HG03045 (cell line): ENCODE measurements around the gene BMAL1.

Experiments
- ATAC-seq: cut with Tn5 transposase; IDR thresholded peaks from one replicate; pipeline ENCODE4 v1.9.1; 2021; ENCODE audit warnings: mild to moderate bottlenecking, moderate library complexity; ENCODE audit not compliant: unreplicated experiment

Gene BMAL1

GRCh38 chr11:13260963-13261588 lies 16.5 kb upstream of the BMAL1 start:
- ATAC-seq = no peak

DNA sequence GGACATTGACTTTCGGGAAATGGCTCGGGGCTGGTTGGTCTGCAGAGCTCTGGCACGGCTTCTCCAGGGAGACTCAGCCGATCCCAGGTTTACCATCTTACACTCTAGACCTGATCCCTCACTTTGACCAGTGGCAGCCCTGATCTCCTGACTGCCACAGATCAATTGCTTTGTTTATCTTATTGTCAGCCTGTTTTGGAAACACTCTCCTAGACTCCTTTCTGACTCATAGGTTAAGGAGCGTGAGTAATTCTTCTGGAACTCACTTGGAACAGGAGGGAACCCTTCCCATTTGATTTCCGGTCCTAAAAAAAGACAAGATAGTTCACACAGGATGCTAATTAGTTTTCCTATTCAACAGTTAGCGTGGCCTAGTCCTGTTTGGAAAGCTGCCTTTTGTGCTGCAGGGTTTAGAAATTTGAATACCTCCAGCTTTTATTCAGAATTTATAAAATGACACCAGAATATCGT lies 16.0 kb upstream of the BMAL1 start:
- no peak for ATAC-seq

DNA sequence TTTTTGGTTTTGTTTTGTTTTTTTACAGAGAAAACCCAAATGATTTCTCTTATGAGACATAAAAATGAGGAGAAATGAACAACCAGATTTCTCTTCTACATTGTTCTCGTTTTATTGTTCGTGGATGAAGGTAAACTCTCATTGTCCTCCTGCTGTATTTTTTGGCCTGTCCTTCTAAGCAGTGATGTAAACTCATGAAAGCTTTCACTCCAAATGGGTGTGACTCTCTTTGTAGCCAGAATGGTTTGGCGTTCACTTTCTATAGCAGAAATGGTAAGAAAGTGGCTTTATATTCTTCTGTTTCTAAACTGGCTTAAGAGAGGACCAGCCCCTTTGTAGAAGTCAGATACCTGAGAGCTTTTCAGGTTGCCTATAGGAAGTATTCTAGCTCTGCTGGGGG lies 15.5 kb upstream of the BMAL1 start:
- ATAC-seq = no peak

GRCh38 chr11:13268791-13269190 lies 8.8 kb upstream of the BMAL1 start:
- no peak for ATAC-seq

DNA sequence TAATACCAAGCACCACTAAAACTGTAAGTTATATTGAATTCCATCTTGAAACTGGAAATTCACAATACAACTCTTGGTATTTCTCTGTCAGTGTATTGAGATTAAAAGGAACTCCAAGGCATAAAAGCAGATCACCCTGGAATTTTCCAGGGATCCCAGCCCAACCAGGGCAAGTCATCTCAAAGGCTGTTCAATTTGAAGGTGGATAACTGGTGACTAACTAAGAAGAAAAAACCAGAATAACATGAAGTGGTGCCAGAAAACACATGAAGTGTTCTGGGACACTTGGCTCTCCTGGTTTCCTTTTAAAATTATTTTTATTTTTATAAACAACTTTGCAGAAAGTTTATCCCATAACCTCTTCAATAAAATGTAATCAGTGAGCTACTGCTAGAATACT lies 7.8 kb upstream of the BMAL1 start:
- ATAC-seq = no peak

GRCh38 chr11:13271060-13271693 lies 6.4 kb upstream of the BMAL1 start:
- no peak for ATAC-seq

DNA sequence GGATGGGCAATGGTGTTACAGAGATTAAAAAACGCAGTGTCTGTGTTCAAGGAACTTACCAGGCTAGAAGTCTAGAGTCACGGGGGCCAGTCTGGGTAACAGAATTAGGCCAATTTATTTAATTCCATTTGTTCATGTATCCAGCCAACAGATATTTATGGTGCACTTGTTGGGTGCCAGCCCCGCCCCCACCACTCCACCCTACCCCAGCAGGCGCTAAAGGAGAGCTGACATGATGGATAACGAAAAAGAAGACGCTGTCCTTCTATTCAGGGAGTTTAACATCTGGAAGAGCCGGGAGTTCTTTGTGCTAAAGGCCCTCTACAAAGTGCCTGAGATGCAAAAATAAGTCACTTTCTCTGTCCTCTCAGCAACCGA lies 1.1 kb upstream of the BMAL1 start:
- no peak for ATAC-seq

DNA sequence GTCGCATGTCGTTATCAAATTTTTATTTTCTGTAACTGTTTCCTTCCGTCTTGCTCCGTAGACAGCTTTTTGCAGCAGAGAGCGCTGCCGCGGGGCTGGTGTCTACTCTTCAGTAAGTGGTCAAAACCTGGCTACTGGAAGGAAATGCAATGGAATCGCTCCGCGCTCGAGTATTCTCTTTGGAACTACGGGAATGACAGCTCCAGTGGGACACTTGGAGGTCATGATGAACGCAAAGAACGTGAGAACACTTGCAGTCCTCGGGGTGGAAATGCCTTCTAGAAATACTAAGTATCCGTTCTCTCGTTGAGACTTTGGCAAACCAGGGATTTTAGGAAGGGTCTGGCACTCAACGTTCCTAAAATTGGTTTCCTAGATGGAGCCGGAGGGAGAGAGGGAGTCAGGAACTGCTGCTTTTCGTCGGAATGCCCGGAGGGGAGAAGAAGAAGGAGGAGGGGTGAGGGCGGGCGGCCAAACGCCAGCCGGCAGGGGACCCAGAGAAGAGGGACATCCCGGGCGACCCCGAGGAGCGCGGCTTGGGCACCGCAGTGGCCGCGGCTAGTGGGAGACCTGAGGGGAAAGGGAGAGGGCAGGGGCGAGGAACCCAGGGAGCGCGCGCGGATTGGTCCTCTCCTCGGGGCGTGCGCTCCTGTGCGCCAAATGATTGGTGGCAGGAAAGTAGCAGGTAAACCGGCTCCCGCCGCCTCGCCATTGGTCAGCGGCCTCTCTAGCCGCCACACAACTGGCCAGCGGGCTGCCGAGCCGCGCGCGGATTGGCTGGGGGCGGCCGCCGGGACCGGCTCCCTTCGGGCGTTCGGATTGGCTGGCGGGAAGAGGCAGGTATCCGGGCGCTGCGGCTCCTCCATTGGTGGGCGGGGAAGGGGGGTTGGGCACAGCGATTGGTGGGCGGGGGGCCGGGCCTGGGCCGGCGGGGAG lies 490 bp upstream of the BMAL1 start:
- peak; percentile 94 for ATAC-seq

GRCh38 chr11:13278609-13279486 lies 1.3 kb downstream of the BMAL1 start:
- ATAC-seq = no peak

GRCh38 chr11:13279487-13279834 lies 1.9 kb downstream of the BMAL1 start:
- no peak for ATAC-seq

DNA sequence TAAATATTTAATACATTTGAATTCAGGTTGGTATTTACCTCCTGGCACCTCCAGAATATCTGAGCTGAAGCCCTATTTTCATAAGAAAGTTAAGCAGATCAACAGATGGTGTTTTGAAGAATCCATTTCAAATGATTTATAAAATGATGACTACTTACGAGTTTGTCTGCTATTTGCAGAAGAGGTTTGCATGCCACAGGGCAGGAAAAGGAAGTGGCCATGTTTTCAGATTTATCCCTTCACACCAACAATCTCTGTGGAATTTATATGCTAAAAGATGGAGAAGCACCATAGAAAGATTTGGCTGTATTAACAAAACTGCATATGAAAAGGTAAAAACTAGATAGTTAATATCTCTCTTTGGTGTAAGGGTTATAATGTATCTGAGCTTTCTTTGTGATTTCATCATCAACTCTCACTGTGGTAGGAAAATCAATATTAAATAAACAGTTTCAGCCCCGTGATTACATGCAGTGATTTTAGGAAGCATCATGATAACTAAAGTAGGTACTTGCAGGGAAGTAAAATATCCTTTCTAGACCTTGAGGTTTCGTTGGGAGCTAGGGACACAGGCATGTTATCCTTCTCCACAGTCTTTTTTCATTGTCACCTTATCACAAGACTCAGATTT lies 2.6 kb downstream of the BMAL1 start:
- ATAC-seq = no peak

GRCh38 chr11:13280777-13281176 lies 3.2 kb downstream of the BMAL1 start:
- ATAC-seq = no peak

DNA sequence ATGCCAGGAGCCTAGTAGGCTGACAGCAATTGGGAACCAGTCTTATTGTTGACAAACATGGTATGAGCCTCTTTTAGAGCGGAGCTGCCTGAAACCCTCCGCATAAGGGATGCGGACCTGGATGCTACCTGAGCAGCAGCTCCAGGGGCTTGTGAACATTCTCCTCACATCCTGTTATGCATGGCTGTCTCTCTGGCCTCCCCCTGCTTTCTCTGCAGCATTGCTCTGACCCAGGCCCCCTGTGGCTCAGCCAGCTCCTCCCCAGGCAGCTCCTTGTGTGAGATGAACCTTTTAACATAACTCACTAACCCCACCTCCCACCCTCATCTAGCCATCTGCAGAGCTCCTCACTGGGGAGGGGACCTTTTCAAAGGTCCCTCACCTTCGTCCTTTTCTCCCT lies 6.0 kb downstream of the BMAL1 start:
- no peak for ATAC-seq

- ATAC-seq = no peak
These were observed 7.4 kb downstream of the BMAL1 start for GRCh38 chr11:13284776-13285588.

DNA sequence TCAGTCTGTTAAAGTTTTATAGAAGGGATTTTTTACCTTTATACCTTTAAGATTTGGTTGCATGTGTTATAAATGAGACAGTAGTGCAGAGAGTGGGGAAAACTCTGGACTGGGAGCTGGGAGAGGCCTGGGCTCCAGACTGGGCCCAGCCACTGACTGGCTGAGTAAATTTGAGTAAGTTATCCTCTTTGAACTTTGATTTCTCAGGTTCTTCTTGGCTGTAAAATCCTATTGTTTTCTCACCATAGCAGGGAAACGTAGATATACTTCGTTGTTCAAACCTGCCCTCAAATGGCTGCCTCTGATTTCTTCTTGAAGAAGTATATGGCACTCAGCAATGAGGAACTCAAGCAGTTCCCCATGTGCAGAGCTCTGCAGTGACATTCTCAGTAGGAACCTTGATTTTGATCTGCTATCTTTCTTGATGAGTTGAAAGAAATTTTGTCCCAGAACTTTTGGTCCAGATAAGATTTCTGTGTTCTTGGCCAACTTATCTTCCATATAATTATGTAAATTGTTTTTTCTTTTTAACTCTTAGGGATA lies 8.8 kb downstream of the BMAL1 start:
- ATAC-seq = no peak

GRCh38 chr11:13287036-13287435 lies 9.4 kb downstream of the BMAL1 start:
- no peak for ATAC-seq

GRCh38 chr11:13287681-13288080 lies 10.1 kb downstream of the BMAL1 start:
- ATAC-seq = no peak

GRCh38 chr11:13288375-13289029 lies 10.9 kb downstream of the BMAL1 start:
- ATAC-seq = no peak

DNA sequence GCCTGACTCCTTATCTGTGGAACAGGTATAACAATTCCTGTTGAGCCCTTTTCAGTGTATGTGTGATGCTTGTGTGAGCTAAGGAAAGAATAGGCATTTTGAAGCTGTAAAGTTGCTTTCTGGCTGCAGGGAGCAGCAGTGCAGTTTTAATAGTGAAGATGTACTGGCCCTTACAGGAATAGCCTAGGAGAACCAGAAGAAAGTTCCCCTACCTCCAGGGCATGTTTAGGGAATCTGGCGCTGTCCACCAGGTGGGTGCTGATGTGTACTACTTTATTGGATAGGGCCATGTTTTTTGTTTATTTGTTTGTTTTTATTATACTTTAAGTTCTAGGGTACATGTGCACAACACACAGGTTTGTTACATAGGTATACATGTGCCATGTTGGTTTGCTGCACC lies 11.5 kb downstream of the BMAL1 start:
- no peak for ATAC-seq
